Karpas-422 (cell line): ENCODE data around the gene SLC19A2. TPM values are rescaled to one million over a fixed set of nuclear protein-coding genes. Genes with fewer than 3 reads are reported as not detected.

Source experiments
- DNase-seq: peaks from one replicate; pipeline ENCODE4 v3.0.0-alpha.2; 2015
- H2AFZ ChIP-seq: fragments of 200-600 bp; sonication (generic); 2 replicates; pipeline ENCODE4 v1.6.1; 2014; ENCODE audit warnings: antibody characterized with exemption, low read length, mixed read lengths
- H3K27ac ChIP-seq: fragments of 200-600 bp; sonication (generic); 2 replicates; pipeline ENCODE4 v1.5.1; 2014; ENCODE audit warnings: mild to moderate bottlenecking, low read length, moderate library complexity
- H3K27me3 ChIP-seq: fragments of 200-600 bp; sonication (generic); 2 replicates; pipeline ENCODE4 v1.6.1; 2014; ENCODE audit warnings: low read length, mixed read lengths
- H3K36me3 ChIP-seq: fragments of 200-600 bp; sonication (generic); 2 replicates; pipeline ENCODE4 v1.6.1; 2014; ENCODE audit warnings: low read length, mixed read lengths; ENCODE audit not compliant: insufficient read depth
- H3K4me1 ChIP-seq: fragments of 200-600 bp; sonication (generic); 2 replicates; pipeline ENCODE4 v1.6.1; 2014; ENCODE audit warnings: mild to moderate bottlenecking, low read length, mixed read lengths
- H3K4me2 ChIP-seq: fragments of 200-600 bp; sonication (generic); 2 replicates; pipeline ENCODE4 v1.6.1; 2014; ENCODE audit warnings: low read length, low read depth, mild to moderate bottlenecking; ENCODE audit not compliant: poor library complexity, severe bottlenecking
- H3K4me3 ChIP-seq: fragments of 200-600 bp; sonication (generic); 2 replicates; pipeline ENCODE4 v1.5.1; 2014; ENCODE audit warnings: mild to moderate bottlenecking, antibody characterized with exemption, low read length, mixed read lengths
- H3K79me2 ChIP-seq: fragments of 200-600 bp; sonication (generic); 2 replicates; pipeline ENCODE4 v1.6.1; 2014; ENCODE audit warnings: mild to moderate bottlenecking, low read length, mixed read lengths
- H3K9ac ChIP-seq: fragments of 200-600 bp; sonication (generic); 2 replicates; pipeline ENCODE4 v1.6.0; 2014; ENCODE audit warnings: low read length
- H3K9me2 ChIP-seq: fragments of 200-600 bp; sonication (generic), shearing (Covaris generic); replicated peaks from 2 replicates; pipeline ENCODE4 v1.6.0; 2014; ENCODE audit warnings: mild to moderate bottlenecking, low read length, moderate library complexity; ENCODE audit not compliant: insufficient read depth
- H3K9me3 ChIP-seq: fragments of 300-700, 200-600 bp; sonication (generic); 2 replicates; pipeline ENCODE4 v1.6.1; 2014; ENCODE audit warnings: low read length, mixed read lengths
- H4K20me1 ChIP-seq: fragments of 200-600 bp; sonication (generic); 2 replicates; pipeline ENCODE4 v1.6.1; 2014; ENCODE audit warnings: mild to moderate bottlenecking, antibody characterized with exemption, low read length, low read depth; ENCODE audit not compliant: insufficient read depth
- total RNA-seq: library from RNA; depleted of rRNA; stranded (reverse); fragments of >200 nt; shearing (Covaris generic); gene quantifications from 2 replicates; pipeline ENCODE4 v1.2.3, GENCODE V29; 2014; ENCODE audit warnings: low replicate concordance

Gene SLC19A2
- total RNA-seq, 1 experiment from 2014 or later: 2.3 TPM

DNA sequence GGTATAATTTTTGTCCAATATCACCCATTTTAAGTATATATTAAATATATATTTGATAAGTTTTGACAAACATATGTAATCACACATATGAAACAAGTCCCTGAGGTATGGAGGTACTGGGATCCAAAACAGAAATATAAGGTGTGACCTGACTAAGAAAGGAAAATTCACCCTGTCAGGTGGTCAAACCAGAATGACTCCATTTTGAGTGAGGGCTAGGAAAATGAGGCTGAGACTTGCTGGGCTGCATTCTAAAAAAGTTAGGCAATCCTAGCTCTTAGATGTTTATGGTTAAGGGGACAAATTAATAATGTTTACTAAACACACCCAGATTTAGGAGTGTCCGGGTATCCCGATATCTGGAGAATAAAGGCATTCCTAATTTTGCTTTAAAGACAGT, 11.6 kb upstream of the SLC19A2 start:
- no peak overlapping the region for H3K27ac ChIP-seq
- H3K9me2 ChIP-seq: no peaks in the 10 kb centered on the region
- no peak for DNase-seq
- no peak overlapping the region for H3K4me3 ChIP-seq
- no peaks in the 10 kb centered on the region for H3K36me3 ChIP-seq
- H3K4me2 ChIP-seq: no peak overlapping the region
- H2AFZ ChIP-seq: no peak overlapping the region
- H3K4me1 ChIP-seq: no peaks in the 10 kb centered on the region
- H3K79me2 ChIP-seq: no peaks in the 10 kb centered on the region
- H4K20me1 ChIP-seq: no peaks in the 10 kb centered on the region
- no peaks in the 10 kb centered on the region for H3K9me3 ChIP-seq
- no peaks in the 10 kb centered on the region for H3K27me3 ChIP-seq
- no peak overlapping the region for H3K9ac ChIP-seq

DNA sequence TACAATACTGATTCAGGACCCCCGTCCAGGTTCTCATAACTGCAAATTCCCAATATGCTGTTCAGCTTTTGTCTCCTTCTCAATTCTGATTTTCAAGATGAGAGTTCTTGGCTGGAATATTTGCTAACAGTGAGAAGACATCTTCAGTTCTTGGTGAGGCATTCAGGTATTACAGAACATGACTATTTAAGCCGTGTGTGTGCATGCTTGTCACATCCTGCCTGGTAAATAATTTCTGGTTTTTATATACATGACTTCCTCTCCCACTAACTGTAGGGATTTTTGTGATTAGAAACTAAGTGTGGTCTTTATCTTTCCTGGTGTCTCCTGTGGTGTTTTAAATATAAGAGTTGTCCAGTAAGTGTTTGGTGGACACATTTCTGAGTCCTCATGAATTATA, 10.2 kb upstream of the SLC19A2 start:
- Histone ChIP-seq H3K4me1 (no peaks in the 10 kb centered on the region), H3K9ac (no peak overlapping the region), H3K4me2 (no peak overlapping the region), H3K4me3 (no peak overlapping the region), H3K27me3 (no peaks in the 10 kb centered on the region), H4K20me1 (no peaks in the 10 kb centered on the region), H3K27ac (no peak overlapping the region), H2AFZ (no peak overlapping the region), H3K9me3 (no peaks in the 10 kb centered on the region), H3K79me2 (no peaks in the 10 kb centered on the region), H3K36me3 (no peaks in the 10 kb centered on the region), H3K9me2 (no peaks in the 10 kb centered on the region)
- DNase-seq: no peak

DNA sequence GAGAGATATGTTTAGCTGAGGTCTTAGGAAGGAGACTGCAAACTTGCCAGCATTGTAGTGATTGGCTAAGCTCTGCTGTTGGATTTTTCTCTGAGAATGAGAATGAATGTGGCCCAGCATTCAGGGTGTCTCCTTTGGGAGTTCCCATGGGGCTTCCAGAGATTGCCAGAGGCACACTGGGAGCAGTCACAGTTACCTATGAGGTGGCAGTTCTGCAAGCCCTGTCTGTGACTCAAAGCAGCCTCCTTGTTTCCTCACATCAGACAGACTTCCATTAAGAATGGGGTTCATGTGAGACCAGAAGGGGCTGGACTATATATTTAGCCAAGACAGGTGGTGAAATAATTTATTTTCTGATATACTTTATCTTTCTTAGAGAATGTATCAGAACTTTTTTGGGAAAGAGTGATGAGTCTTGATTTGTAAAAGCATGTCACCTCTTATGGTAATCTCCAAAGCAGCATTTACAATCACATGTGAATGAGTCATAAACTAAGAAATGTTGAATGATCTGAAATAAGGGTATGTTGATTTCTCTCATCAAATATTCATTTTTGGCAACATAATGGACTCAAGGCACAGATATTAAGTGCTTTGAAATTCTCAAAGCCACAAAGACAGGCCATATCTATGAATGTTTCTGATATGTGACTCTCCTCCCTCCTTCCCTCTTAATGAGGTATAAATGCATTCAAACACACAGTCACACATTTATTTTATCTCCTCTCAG, 9.5 kb upstream of the SLC19A2 start:
- Histone ChIP-seq H3K9me3 (no peaks in the 10 kb centered on the region), H3K9ac (no peak overlapping the region), H3K27me3 (no peaks in the 10 kb centered on the region), H3K4me1 (no peaks in the 10 kb centered on the region), H3K79me2 (no peaks in the 10 kb centered on the region), H3K27ac (no peak overlapping the region), H4K20me1 (no peaks in the 10 kb centered on the region), H2AFZ (no peak overlapping the region), H3K36me3 (no peaks in the 10 kb centered on the region), H3K9me2 (no peaks in the 10 kb centered on the region), H3K4me2 (no peak overlapping the region), H3K4me3 (no peak overlapping the region)
- no peak for DNase-seq

DNA sequence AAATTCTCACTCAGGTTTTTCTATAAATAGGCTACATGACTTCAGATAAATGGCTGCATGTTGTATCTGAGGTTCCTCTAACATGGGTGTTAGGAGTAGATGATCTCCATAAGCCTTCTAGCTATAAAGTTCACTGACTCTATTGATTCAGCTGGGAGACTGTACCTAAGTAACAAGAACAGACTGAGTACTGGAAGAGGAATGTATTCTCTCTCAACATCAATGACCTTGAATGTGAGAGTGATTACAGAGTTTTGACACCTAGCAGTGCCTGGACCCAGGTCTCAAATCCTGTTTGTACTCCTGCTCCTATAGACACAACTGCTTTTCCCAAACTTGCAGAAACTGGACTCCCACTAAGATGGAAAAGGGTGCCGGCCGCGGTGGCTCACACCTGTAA, 8.6 kb upstream of the SLC19A2 start:
- H3K9me2 ChIP-seq: no peaks in the 10 kb centered on the region
- H3K9ac ChIP-seq: no peak overlapping the region
- DNase-seq: no peak
- no peaks in the 10 kb centered on the region for H3K9me3 ChIP-seq
- H3K4me2 ChIP-seq: no peak overlapping the region
- no peaks in the 10 kb centered on the region for H3K27me3 ChIP-seq
- H3K4me3 ChIP-seq: no peak overlapping the region
- no peaks in the 10 kb centered on the region for H4K20me1 ChIP-seq
- no peak overlapping the region for H2AFZ ChIP-seq
- H3K4me1 ChIP-seq: no peaks in the 10 kb centered on the region
- no peaks in the 10 kb centered on the region for H3K79me2 ChIP-seq
- no peak overlapping the region for H3K27ac ChIP-seq
- H3K36me3 ChIP-seq: no peaks in the 10 kb centered on the region

DNA sequence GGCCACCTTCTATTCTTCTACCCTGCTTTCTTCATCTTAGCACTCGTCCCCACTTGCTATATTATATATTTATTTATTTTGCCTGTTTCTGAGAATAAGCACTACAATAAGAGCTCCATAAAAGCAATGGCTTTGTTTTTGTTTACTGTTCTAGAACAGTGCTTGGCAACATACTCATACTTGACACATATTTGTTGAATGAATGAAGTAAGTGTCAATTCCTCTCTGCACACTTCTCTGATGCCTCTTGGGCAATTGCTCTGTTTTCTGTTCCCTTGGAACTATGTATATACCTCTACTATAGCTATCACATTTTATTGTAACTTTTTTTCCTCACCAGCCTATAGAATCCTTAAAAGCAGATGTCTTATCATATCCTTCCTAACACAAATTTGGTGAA, 7.5 kb upstream of the SLC19A2 start:
- no peaks in the 10 kb centered on the region for H3K36me3 ChIP-seq
- H2AFZ ChIP-seq: no peak overlapping the region
- no peaks in the 10 kb centered on the region for H3K9me2 ChIP-seq
- H3K27me3 ChIP-seq: no peaks in the 10 kb centered on the region
- no peak overlapping the region for H3K4me2 ChIP-seq
- no peak overlapping the region for H3K4me3 ChIP-seq
- H3K27ac ChIP-seq: no peak overlapping the region
- H3K79me2 ChIP-seq: no peaks in the 10 kb centered on the region
- no peak for DNase-seq
- no peak overlapping the region for H3K9ac ChIP-seq
- H4K20me1 ChIP-seq: no peaks in the 10 kb centered on the region
- H3K9me3 ChIP-seq: no peaks in the 10 kb centered on the region
- no peaks in the 10 kb centered on the region for H3K4me1 ChIP-seq

DNA sequence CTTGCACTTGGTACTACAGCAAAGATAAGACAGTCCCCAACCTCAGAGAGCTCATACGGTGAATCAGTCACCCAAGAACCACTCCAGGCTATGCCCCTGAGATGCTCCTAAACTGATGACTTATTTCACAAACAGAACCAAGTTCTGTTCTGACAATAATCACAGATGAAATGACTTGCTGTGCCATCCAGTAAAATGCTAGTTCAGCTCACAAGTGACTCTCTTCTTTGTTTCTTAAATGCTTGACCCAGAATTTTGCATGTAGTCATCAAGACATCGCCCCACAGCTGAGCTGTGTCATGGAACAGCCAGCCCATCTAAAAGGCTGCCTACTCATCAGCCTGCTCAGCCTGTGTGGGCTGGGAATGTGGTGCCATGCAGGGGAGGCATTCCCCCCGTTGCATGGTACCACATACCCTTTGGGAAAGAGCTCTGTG, 6.1 kb upstream of the SLC19A2 start:
- no peak for DNase-seq
- H3K27ac ChIP-seq: no peak overlapping the region
- no peaks in the 10 kb centered on the region for H3K4me1 ChIP-seq
- no peak overlapping the region for H3K4me2 ChIP-seq
- no peaks in the 10 kb centered on the region for H3K9me3 ChIP-seq
- no peaks in the 10 kb centered on the region for H3K79me2 ChIP-seq
- H3K9ac ChIP-seq: no peak overlapping the region
- no peaks in the 10 kb centered on the region for H3K27me3 ChIP-seq
- H2AFZ ChIP-seq: no peak overlapping the region
- no peak overlapping the region for H3K4me3 ChIP-seq
- H3K9me2 ChIP-seq: no peaks in the 10 kb centered on the region
- no peaks in the 10 kb centered on the region for H3K36me3 ChIP-seq
- no peaks in the 10 kb centered on the region for H4K20me1 ChIP-seq

DNA sequence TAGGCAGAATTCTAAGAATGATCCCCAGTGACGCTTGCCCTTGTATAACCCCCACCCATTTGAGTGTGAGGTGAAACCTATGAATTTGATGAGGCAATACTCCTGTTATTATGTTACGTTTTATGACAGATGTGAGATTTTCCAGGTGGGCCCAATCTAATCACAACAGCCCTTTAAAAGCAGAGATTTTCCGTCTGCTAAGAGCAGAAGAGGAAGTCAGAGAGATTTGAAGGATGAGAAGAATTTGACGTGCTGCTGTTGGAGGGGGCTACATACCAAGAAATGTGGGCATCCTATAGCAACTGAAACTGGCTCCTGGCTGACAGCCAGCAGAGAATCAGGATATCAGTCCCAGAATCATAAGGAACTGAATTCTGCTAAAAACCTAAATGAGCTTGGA, 2.4 kb upstream of the SLC19A2 start:
- Histone ChIP-seq H3K4me3 (no peak overlapping the region), H2AFZ (no peak overlapping the region), H3K27me3 (peaks cover 3% of the 10 kb centered on the region; the same call in 1 of the 2 replicates), H3K4me1 (peaks cover 13% of the 10 kb centered on the region), H3K36me3 (no peaks in the 10 kb centered on the region), H3K9me2 (no peaks in the 10 kb centered on the region), H3K9me3 (no peaks in the 10 kb centered on the region), H3K9ac (no peak overlapping the region), H4K20me1 (no peaks in the 10 kb centered on the region), H3K79me2 (no peaks in the 10 kb centered on the region), H3K27ac (no peak overlapping the region), H3K4me2 (no peak overlapping the region)
- no peak for DNase-seq

DNA sequence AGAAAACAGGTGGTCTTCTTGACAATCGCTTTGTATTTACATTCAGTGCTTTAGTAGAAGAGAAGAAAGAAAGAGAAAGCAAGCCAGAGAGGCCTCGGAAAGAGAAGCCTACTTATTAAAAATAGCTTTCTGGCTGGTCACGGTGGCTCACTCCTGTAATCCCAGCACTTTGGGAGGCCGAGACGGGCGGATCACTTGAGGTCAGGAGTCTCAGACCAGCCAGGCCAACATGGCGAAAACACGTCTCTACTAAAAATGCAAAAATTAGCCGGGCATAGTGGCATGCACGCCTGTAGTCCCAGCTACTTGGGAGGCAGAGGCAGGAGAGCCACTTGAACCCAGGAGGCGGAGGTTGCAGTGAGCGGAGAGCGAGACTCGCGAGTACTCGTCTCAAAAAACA, 1.8 kb upstream of the SLC19A2 start:
- H3K27ac ChIP-seq: no peak overlapping the region
- no peak overlapping the region for H3K9ac ChIP-seq
- no peaks in the 10 kb centered on the region for H3K79me2 ChIP-seq
- no peak for DNase-seq
- H3K4me1 ChIP-seq: peaks cover 13% of the 10 kb centered on the region
- H3K4me3 ChIP-seq: no peak overlapping the region
- peaks cover 3% of the 10 kb centered on the region; the same call in 1 of the 2 replicates for H3K27me3 ChIP-seq
- H3K9me2 ChIP-seq: no peaks in the 10 kb centered on the region
- H3K4me2 ChIP-seq: no peak overlapping the region
- no peaks in the 10 kb centered on the region for H3K9me3 ChIP-seq
- no peaks in the 10 kb centered on the region for H3K36me3 ChIP-seq
- H4K20me1 ChIP-seq: no peaks in the 10 kb centered on the region
- H2AFZ ChIP-seq: no peak overlapping the region
